ENCODE results near the gene LACRT.

DNA sequence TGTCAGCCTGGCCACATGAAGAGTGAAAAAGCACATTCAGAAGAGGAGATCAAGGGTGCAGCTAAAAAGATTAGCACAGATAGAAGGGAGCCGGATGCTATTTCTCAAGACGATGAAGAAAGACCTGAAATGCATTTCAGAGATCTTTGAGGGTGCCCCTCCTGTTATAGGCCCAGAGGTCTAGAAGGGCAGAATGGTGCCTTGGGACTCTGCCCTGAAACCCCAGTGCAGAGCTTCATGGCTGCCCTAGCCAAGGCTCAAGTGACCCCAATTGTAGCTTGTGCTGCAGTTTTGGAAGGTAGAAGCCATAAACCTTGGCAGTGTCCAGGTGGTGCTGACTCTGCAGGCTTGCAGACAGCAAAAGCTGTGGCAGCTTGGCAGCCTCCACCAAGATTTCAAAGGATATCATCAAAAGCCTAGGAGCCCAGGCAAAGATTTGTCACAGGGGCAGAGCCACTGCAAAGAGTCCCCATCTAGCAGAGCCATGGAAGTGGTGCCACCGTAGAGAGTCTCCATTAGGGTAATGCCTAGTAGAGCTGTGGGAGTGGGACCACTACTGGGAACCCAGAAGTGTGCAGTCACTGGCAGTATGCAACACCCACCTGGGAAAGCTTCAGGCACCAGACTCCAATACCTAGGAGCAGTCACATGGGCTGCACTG is 6.4 kb downstream of the LACRT start:
- TF ChIP-seq EZH2 (IDR thresholded peaks at IDR 0.05; ENCODE audit: borderline replicate concordance, low read depth, low read length, severe bottlenecking): no peak
- no peak for TF ChIP-seq CTCF (IDR thresholded peaks at IDR 0.05; ENCODE audit: borderline replicate concordance, extremely low read depth, low read length, poor library complexity, severe bottlenecking)

Measured in DND-41 (cell line).